VCaP (cell line): Measurements from ENCODE around the gene SPATS2.
"Not testable (repeated sequence)": the region's sequence is repeated elsewhere in the genome, so short reads cannot be mapped to it uniquely, and the experiment has no call there.

Experiments
- H3K27ac ChIP-seq: fragments of 450-650 bp; 2 replicates; pipeline ENCODE4 v1.5.1; 2017
- TF ChIP-seq, protein P1 (sequence below): fragments of 450-650 bp; conservative IDR thresholded peaks from 2 replicates; pipeline ENCODE4 v1.5.1; 2017; ENCODE audit warnings: mild to moderate bottlenecking, moderate library complexity

Gene SPATS2

GRCh38 chr12:49367381-49368239 lies at the start of gene SPATS2:
SPATS2 (plus strand) TSS chr12:49367462; CDS start chr12:49461013, 93,551 bp downstream.
- H3K27ac ChIP-seq = peak within 1 kb of the TSS; percentile 98
- TF ChIP-seq, protein P1, sequence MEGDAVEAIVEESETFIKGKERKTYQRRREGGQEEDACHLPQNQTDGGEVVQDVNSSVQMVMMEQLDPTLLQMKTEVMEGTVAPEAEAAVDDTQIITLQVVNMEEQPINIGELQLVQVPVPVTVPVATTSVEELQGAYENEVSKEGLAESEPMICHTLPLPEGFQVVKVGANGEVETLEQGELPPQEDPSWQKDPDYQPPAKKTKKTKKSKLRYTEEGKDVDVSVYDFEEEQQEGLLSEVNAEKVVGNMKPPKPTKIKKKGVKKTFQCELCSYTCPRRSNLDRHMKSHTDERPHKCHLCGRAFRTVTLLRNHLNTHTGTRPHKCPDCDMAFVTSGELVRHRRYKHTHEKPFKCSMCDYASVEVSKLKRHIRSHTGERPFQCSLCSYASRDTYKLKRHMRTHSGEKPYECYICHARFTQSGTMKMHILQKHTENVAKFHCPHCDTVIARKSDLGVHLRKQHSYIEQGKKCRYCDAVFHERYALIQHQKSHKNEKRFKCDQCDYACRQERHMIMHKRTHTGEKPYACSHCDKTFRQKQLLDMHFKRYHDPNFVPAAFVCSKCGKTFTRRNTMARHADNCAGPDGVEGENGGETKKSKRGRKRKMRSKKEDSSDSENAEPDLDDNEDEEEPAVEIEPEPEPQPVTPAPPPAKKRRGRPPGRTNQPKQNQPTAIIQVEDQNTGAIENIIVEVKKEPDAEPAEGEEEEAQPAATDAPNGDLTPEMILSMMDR = no peak

GRCh38 chr12:49320411-49321103 lies 46.7 kb upstream of the SPATS2 start:
- not testable (repeated sequence) for H3K27ac ChIP-seq

DNA sequence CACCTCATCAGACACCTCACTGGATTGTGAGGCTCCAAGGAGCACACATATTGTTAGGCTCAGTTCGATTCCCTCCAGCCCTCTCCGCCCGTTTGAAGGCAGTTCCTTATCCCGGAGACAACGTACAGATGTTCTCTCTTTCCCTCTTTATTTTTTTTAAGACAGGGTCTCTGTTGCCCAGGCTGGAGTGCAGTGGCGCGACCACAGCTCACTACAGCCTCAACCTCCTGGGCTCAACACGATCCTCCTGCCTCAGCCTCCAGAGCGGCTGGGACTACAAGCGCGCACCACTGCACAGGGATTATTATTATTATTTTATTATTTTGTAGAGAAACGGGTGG lies 44.9 kb upstream of the SPATS2 start:
- TF ChIP-seq, protein P1 = no peak
- peak overlapping the region; percentile 78 for H3K27ac ChIP-seq

DNA sequence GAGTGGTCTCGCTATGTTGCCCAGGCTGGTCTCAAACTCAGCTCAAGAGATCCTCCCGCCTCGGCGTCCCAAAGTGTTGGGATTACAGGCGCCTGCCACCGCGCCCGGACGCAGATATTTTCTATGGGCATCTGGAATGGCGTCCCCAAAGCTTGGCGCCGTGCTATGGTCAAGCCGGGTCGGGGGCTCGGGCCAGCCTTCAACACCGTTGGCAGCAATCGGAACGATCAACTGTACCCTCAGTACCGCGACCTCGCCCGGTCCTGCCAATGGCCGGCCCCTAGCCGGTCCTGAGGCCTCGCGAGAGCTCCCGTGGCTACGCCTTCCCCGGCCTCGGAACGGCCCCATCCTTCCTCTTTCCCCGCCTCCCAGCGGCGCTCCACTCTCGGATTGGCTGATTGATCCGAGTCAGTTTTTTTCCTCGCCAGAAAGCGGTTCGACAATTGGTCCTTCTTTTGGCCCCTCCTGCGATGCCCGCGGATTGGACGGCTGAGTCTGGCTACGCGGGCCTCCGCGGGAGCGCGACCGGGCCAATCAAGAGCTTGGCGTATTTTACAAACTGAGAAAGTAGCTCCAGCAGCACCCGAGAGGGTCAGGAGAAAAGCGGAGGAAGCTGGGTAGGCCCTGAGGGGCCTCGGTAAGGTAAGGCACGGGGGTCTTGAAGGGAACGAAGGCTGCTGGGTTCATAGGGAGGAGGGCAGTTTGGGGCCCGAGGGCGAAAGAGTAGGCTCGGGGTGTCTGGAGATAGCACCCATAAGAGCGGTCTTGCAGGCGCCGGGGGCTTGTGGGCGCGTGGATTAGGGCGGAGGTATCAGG lies 44.3 kb upstream of the SPATS2 start, which contains the start of gene TROAP:
TSS of gene TROAP (plus strand) at position 548 of the 816 bp plus-strand sequence. CDS start 354 bp downstream, outside the sequence.
- TF ChIP-seq, protein P1 = no peak
- H3K27ac ChIP-seq = peak within 1 kb of the TSS; percentile 78

GRCh38 chr12:49323524-49324097 lies 43.7 kb upstream of the SPATS2 start:
- TF ChIP-seq, protein P1 = no peak

DNA sequence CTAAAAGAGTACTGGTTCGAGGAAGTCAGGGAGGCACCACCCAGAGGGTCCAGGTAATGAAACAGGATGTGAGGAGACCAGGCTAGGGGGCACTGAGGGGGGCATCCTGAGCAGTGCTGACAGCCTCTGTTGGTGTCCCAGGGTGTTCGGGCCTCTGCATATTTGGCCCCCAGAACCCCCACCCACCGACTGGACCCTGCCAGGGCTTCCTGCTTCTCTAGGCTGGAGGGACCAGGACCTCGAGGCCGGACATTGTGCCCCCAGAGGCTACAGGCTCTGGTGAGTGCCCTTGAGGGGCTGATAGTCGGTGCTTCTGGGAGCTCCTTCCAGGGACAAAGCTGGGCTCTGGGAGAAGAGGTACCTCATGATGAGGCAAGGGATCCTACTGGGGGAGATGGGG lies 41.7 kb upstream of the SPATS2 start:
- no peak overlapping the region for H3K27ac ChIP-seq
- TF ChIP-seq, protein P1 = no peak

More at GRCh38 chr12:49323524-49324097, 43.7 kb upstream of the SPATS2 start:
- peak overlapping the region; percentile 78; the same call in 1 of the 2 replicates for H3K27ac ChIP-seq

DNA sequence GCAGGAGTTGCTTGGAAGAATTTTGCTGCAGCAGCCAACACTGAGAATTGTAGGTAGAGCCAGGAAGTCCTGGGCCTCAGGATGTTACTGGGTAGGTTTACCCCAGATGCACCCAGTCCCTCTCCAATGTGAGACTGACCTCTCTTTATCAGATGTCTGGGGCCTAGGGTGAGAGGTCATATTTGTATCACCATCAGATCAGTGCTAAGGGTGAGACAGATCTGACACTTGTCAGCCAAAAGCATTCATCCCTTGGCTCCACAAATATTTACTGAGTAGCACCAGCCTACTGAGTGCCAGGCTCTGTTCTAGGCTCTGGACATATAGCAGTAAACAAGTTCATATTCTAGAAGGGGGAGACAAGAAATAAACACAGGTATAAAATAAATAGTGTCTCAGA lies 39.9 kb upstream of the SPATS2 start:
- H3K27ac ChIP-seq = no peak overlapping the region
- TF ChIP-seq, protein P1 = no peak
